ENCODE data around the gene CD38.

DNA sequence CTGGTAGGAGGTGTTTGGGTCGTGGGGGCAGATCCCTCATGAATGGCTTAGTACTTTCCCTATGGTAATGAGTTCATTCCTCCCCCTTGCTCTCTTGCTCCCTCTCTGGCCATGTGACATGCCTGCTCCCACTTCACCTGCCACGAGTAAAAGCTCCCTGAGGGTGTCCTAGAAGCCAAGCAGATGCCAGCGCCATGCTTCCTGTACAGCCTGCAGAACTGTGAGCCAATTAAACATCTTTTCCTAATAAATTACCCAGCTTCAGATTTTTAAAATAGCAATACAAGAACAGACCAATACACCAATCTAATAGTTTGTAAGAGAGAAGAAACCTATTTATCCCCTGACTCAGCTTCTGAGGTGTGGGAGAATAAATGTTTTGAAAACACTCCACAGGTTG lies 99.9 kb downstream of the CD38 start:
- TF ChIP-seq, protein P1, sequence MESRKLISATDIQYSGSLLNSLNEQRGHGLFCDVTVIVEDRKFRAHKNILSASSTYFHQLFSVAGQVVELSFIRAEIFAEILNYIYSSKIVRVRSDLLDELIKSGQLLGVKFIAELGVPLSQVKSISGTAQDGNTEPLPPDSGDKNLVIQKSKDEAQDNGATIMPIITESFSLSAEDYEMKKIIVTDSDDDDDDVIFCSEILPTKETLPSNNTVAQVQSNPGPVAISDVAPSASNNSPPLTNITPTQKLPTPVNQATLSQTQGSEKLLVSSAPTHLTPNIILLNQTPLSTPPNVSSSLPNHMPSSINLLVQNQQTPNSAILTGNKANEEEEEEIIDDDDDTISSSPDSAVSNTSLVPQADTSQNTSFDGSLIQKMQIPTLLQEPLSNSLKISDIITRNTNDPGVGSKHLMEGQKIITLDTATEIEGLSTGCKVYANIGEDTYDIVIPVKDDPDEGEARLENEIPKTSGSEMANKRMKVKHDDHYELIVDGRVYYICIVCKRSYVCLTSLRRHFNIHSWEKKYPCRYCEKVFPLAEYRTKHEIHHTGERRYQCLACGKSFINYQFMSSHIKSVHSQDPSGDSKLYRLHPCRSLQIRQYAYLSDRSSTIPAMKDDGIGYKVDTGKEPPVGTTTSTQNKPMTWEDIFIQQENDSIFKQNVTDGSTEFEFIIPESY (IDR thresholded peaks at IDR 0.05; ENCODE audit: extremely low read depth, insufficient replicate concordance, low read length), result no peak
- TF ChIP-seq, protein P2, sequence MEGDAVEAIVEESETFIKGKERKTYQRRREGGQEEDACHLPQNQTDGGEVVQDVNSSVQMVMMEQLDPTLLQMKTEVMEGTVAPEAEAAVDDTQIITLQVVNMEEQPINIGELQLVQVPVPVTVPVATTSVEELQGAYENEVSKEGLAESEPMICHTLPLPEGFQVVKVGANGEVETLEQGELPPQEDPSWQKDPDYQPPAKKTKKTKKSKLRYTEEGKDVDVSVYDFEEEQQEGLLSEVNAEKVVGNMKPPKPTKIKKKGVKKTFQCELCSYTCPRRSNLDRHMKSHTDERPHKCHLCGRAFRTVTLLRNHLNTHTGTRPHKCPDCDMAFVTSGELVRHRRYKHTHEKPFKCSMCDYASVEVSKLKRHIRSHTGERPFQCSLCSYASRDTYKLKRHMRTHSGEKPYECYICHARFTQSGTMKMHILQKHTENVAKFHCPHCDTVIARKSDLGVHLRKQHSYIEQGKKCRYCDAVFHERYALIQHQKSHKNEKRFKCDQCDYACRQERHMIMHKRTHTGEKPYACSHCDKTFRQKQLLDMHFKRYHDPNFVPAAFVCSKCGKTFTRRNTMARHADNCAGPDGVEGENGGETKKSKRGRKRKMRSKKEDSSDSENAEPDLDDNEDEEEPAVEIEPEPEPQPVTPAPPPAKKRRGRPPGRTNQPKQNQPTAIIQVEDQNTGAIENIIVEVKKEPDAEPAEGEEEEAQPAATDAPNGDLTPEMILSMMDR (IDR thresholded peaks at IDR 0.05 in 2 of 3, conservative IDR thresholded peaks at IDR 0.05 in 1 of 3; ENCODE audit: borderline replicate concordance in 1 of 3, insufficient read depth in 1 of 3, low read depth in 2 of 3, low read length in 2 of 3), result 0 out of 6 replicates have a peak, but pooled peaks of 2 of the 3 experiments have one; percentile 6 to 15
- no peak for TF ChIP-seq POLR2A (IDR thresholded peaks at IDR 0.05; ENCODE audit: borderline replicate concordance, extremely low read depth, insufficient read depth, insufficient read length)
- TF ChIP-seq ZFX (IDR thresholded peaks at IDR 0.05), result no peak
- TF ChIP-seq POLR2AphosphoS5 (IDR thresholded peaks at IDR 0.05; ENCODE audit: low read depth, low read length), result no peak
- TF ChIP-seq, protein P3, sequence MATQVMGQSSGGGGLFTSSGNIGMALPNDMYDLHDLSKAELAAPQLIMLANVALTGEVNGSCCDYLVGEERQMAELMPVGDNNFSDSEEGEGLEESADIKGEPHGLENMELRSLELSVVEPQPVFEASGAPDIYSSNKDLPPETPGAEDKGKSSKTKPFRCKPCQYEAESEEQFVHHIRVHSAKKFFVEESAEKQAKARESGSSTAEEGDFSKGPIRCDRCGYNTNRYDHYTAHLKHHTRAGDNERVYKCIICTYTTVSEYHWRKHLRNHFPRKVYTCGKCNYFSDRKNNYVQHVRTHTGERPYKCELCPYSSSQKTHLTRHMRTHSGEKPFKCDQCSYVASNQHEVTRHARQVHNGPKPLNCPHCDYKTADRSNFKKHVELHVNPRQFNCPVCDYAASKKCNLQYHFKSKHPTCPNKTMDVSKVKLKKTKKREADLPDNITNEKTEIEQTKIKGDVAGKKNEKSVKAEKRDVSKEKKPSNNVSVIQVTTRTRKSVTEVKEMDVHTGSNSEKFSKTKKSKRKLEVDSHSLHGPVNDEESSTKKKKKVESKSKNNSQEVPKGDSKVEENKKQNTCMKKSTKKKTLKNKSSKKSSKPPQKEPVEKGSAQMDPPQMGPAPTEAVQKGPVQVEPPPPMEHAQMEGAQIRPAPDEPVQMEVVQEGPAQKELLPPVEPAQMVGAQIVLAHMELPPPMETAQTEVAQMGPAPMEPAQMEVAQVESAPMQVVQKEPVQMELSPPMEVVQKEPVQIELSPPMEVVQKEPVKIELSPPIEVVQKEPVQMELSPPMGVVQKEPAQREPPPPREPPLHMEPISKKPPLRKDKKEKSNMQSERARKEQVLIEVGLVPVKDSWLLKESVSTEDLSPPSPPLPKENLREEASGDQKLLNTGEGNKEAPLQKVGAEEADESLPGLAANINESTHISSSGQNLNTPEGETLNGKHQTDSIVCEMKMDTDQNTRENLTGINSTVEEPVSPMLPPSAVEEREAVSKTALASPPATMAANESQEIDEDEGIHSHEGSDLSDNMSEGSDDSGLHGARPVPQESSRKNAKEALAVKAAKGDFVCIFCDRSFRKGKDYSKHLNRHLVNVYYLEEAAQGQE (IDR thresholded peaks at IDR 0.05; ENCODE audit: low read depth), result no peak

Measured in HCT116 (cell line).